ENCODE data around the gene ABCC4. TPM values are rescaled to one million over a fixed set of nuclear protein-coding genes. Genes with fewer than 3 reads are reported as not detected.

The ABCC4 gene
- total RNA-seq, 4 donors from 2014 or later, result 3.9 to 6.8 (median 4.7) TPM

DNA sequence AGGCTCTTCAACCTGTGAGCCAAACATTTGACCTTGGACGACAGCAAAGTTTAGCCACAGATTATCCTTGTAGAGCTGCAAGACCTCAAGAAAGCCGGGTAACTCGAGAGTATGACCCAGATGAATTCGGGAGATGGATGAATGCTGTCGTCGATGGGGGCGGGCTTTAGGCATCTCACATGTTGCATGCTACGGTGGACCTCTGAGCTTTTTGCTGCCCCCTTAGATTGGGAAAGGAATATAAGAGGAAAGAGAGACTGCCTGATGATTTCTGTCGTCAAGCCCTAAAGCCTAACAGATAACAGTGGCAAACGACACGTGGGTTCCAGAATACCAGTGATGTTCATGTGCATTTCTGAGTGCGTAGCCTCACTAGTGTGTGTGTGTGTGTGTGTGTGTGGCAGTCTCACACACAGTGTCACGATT lies 730 bp upstream of the ABCC4 start:
- no peaks in the 10 kb centered on the region for H3K27me3 ChIP-seq
- ATAC-seq, result peak; percentile 13
- 6 to 14% methylated on average over 6 to 10 of the region's 13 CpGs for WGBS, 2 donors (ENCODE audit: low coverage in 1 of 2)
- peak overlapping the region in 3 of 4 donors; percentile 62 to 81 (median 76) for H3K27ac ChIP-seq
- peak overlapping the region; percentile 51 to 82 for H3K4me3 ChIP-seq
- TF ChIP-seq, protein P1, sequence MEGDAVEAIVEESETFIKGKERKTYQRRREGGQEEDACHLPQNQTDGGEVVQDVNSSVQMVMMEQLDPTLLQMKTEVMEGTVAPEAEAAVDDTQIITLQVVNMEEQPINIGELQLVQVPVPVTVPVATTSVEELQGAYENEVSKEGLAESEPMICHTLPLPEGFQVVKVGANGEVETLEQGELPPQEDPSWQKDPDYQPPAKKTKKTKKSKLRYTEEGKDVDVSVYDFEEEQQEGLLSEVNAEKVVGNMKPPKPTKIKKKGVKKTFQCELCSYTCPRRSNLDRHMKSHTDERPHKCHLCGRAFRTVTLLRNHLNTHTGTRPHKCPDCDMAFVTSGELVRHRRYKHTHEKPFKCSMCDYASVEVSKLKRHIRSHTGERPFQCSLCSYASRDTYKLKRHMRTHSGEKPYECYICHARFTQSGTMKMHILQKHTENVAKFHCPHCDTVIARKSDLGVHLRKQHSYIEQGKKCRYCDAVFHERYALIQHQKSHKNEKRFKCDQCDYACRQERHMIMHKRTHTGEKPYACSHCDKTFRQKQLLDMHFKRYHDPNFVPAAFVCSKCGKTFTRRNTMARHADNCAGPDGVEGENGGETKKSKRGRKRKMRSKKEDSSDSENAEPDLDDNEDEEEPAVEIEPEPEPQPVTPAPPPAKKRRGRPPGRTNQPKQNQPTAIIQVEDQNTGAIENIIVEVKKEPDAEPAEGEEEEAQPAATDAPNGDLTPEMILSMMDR (IDR thresholded peaks at IDR 0.05), result no peak
- no peak for TF ChIP-seq POLR2A (IDR thresholded peaks at IDR 0.05)
- no peak for TF ChIP-seq POLR2AphosphoS5 (IDR thresholded peaks at IDR 0.05)
- no peak for TF ChIP-seq EP300 (IDR thresholded peaks at IDR 0.05)
- no peaks in the 10 kb centered on the region for H3K9me3 ChIP-seq
- peaks cover 0 to 27% (median 0%) of the 10 kb centered on the region in 3 donors for H3K4me1 ChIP-seq
- H3K36me3 ChIP-seq, result no peaks in the 10 kb centered on the region

DNA sequence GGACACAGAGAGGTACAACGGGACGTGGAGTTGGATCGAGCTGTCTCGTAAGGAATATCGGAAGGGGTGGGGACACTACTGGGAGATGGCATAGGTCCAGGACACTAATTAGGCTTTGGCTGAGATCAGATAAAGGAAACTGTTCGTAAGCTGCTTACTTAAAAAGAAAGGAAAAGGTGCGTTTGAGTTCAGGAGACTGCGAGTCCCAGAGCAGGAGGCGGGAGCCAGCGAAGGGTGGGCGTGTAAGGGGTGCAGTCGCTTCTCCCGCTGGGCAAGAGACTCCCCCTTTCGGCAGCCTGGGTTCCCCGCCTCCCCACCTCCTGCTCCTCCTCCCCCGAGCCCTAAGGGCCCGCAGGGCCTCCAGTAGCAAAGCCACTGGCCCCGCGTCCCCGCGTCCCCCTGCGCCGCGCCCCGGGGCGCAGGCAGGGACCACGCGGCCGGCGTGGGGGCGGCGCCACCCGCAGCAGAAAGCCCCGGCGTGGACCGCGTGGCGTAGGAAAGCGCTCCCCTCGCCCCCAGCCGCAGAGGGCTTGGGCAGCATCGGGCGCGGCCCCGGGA lies 547 bp downstream of the ABCC4 start:
- peak; percentile 35 for ATAC-seq
- TF ChIP-seq, protein P1 (IDR thresholded peaks at IDR 0.05), result peak in 1 of 4 experiments; percentile 35
- TF ChIP-seq EP300 (IDR thresholded peaks at IDR 0.05), result no peak

DNA sequence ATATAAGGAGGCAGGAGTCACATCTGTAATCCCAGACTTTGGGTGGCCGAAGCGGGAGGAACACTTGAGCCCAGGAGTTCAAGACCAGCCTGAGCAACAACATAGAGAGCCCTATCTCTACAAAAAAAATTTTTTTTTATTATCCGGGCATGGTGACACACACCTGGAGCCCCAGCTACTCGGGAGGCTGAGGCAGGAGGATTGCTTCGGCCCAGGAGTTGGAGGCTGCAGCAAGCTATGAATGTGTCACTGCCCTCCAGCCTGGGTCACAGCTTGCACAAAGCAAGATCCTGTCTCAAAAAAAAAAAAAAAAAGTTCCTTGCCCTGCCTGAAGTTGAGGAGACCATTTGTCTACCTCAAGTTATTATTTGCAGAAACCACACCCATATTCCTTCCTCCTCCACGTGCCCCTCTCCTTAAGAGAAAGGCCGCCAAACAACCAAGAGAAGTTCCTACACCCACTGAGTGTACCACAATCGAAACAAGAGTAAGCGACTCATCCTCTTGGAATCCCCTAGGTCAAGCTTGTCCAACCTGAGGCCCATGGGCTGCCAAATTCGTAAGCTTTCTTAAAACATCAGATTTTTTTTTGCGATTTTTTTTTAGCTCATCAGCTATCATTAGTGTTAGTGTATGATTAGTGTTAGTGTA lies 2.2 kb downstream of the ABCC4 start:
- Histone ChIP-seq H3K36me3 (no peaks in the 10 kb centered on the region), H3K27me3 (no peaks in the 10 kb centered on the region), H3K4me3 (no peak overlapping the region), H3K4me1 (peaks cover 0 to 27% (median 0%) of the 10 kb centered on the region in 3 donors), H3K27ac (no peak overlapping the region), H3K9me3 (no peaks in the 10 kb centered on the region)
- no peak for ATAC-seq
- 58 to 86% methylated on average over 6 to 11 of the region's 11 CpGs for WGBS, 2 donors (ENCODE audit: low coverage in 1 of 2)
- TF ChIP-seq EP300 (IDR thresholded peaks at IDR 0.05), result no peak

More for the DNA sequence above, 547 bp downstream of the ABCC4 start:
- Histone ChIP-seq H3K4me3 (peak overlapping the region; percentile 51 to 82), H3K27me3 (no peaks in the 10 kb centered on the region), H3K36me3 (no peaks in the 10 kb centered on the region), H3K27ac (peak overlapping the region in 3 of 4 donors; percentile 62 to 81 (median 76)), H3K9me3 (no peaks in the 10 kb centered on the region), H3K4me1 (peaks cover 0 to 27% (median 0%) of the 10 kb centered on the region in 3 donors)
- WGBS, 2 donors (ENCODE audit: low coverage in 1 of 2), result 0 to 1% methylated on average over 10 to 12 of the region's 45 CpGs

DNA sequence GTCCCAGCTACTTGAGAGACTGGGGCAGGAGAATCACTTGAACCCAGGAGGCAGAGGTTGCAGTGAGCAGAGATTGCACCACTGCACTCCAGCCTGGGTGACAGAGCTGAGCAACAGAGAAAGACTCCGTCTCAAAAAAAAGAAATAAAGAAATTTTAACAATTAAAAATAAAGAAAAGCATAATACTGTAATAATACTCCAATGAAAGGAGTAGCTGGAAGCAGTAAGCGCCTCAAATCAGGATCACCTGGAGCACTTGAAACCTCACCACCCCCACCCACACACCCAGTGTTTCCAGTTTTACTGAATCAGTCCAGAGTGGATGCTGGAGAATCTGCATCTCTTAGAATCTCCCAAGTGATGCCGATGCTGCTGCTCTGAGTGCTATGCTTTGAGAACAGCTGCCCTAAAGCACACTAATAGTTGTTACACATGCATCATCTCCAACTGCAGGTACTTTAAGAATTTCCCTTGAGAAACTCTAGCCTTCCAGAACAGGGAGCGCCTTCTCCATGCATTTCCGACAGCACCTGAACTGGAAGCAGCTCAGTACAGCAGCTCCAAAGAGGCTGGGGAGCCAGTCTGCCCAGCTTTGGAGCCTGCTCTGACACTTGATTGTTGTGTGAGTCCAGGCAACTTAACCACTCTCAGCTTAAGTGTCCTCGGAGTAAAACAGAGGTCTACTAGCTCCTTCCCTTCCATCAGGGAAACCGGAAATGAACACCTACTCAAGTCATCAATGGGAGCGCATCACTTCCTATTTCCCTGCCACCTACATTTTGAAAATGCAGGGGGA lies 2.9 kb downstream of the ABCC4 start:
- Histone ChIP-seq H3K27ac (no peak overlapping the region), H3K4me1 (peaks cover 0 to 27% (median 0%) of the 10 kb centered on the region in 3 donors), H3K36me3 (no peaks in the 10 kb centered on the region), H3K4me3 (no peak overlapping the region), H3K9me3 (no peaks in the 10 kb centered on the region), H3K27me3 (no peaks in the 10 kb centered on the region)
- no peak for TF ChIP-seq EP300 (IDR thresholded peaks at IDR 0.05)
- no peak for TF ChIP-seq POLR2AphosphoS5 (IDR thresholded peaks at IDR 0.05)
- no peak for TF ChIP-seq POLR2A (IDR thresholded peaks at IDR 0.05)
- TF ChIP-seq, protein P1 (IDR thresholded peaks at IDR 0.05), result no peak
- whole genome bisulfite sequencing, 2 donors (ENCODE audit: low coverage in 1 of 2), result 80 to 85% methylated on average over 2 to 6 of the region's 8 CpGs
- ATAC-seq, result no peak

DNA sequence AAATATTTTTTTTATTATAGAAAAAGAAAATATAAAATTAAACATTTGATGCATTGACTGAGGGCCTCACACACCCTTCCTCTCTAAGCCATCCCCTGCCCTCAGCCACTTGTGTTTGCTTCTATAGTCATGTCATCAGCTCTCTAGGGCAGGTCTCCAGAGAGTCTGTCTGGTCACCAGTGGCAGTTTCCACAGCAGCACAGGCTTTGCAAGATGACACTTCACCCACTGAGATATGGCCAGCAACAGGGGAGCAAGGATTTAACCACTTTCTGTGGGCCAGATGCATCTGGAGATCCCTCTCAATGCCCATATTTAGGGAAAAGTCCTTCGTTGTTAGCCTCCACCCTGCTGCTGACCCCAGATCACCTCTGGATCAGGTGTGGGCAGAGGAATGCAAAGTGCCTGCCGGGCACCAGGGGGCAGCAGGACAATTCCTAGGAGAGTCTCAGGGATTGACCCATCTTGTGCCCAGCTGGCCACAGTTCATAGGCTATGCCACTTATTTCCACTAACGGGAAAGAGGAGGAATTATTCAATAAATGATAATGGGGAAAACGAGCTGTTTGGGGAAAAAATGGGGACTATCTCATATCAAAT lies 4.8 kb downstream of the ABCC4 start:
- WGBS, 2 donors (ENCODE audit: low coverage in 1 of 2), result 60 to 71% methylated on average over 1 of the region's 4 CpGs

More for the DNA sequence above, 4.8 kb downstream of the ABCC4 start:
- H3K27ac ChIP-seq, result no peak overlapping the region
- no peak for TF ChIP-seq POLR2A (IDR thresholded peaks at IDR 0.05)
- TF ChIP-seq, protein P1 (IDR thresholded peaks at IDR 0.05), result peak in 3 of 4 experiments; percentile 35 to 72 (median 52)
- H3K36me3 ChIP-seq, result no peaks in the 10 kb centered on the region
- no peak overlapping the region for H3K4me3 ChIP-seq
- peaks cover 0 to 18% (median 0%) of the 10 kb centered on the region in 3 donors for H3K4me1 ChIP-seq
- H3K27me3 ChIP-seq, result no peaks in the 10 kb centered on the region
- no peak for ATAC-seq
- H3K9me3 ChIP-seq, result no peaks in the 10 kb centered on the region
